Neural cell (in vitro differentiated cells): ENCODE measurements around the gene EVX1. TPM values are rescaled to one million over a fixed set of nuclear protein-coding genes. Genes with fewer than 3 reads are reported as not detected.

Experiments used
- H2AFZ ChIP-seq: fragments of 200-600, 300-800 bp; sonication (generic), shearing (Covaris generic); 2 replicates; pipeline ENCODE4 v1.6.0; 2014; ENCODE audit warnings: low read depth, mild to moderate bottlenecking, antibody characterized with exemption, low read length, moderate library complexity
- H3F3A ChIP-seq: fragments of 200-600 bp; shearing (Covaris generic); 2 replicates; pipeline ENCODE4 v1.6.1; 2016; ENCODE audit warnings: mild to moderate bottlenecking, moderate library complexity, mixed read lengths, antibody characterized with exemption, low read length; ENCODE audit not compliant: insufficient read depth, poor library complexity, severe bottlenecking
- H3K27ac ChIP-seq: fragments of 200-600, 300-800 bp; sonication (generic), shearing (Covaris generic); 2 replicates; pipeline ENCODE4 v1.5.1; 2014; ENCODE audit warnings: mild to moderate bottlenecking, low read length, moderate library complexity
- H3K27me3 ChIP-seq: fragments of 300-800, 200-600 bp; sonication (generic), shearing (Covaris generic); 2 replicates; pipeline ENCODE4 v1.6.0; 2014; ENCODE audit warnings: mild to moderate bottlenecking, low read depth, low read length, moderate library complexity; ENCODE audit not compliant: insufficient read depth
- H3K36me3 ChIP-seq: fragments of 300-800, 200-600 bp; sonication (generic), shearing (Covaris generic); 2 replicates; pipeline ENCODE4 v1.5.1; 2014; ENCODE audit warnings: mild to moderate bottlenecking, antibody characterized with exemption, low read length, moderate library complexity; ENCODE audit not compliant: insufficient read depth
- H3K4me2 ChIP-seq: fragments of 300-800, 200-600 bp; sonication (generic), shearing (Covaris generic); 2 replicates; pipeline ENCODE4 v1.6.0; 2014; ENCODE audit warnings: mild to moderate bottlenecking, low read length
- H3K4me3 ChIP-seq: fragments of 300-800, 200-600 bp; sonication (generic), shearing (Covaris generic); 2 replicates; pipeline ENCODE4 v1.5.1; 2014; ENCODE audit warnings: mild to moderate bottlenecking, low read length, moderate library complexity
- H3K79me2 ChIP-seq: fragments of 200-600 bp; shearing (Covaris generic); replicated peaks from 2 replicates; pipeline ENCODE4 v1.6.0; 2014; ENCODE audit warnings: mild to moderate bottlenecking, low read length, moderate library complexity; ENCODE audit not compliant: insufficient read depth
- H3K9ac ChIP-seq: fragments of 300-800, 200-600 bp; sonication (generic), shearing (Covaris generic); 2 replicates; pipeline ENCODE4 v1.6.1; 2016; ENCODE audit warnings: mild to moderate bottlenecking, low read length, mixed read lengths
- H3K9me2 ChIP-seq: fragments of 200-600 bp; shearing (Covaris generic); 2 replicates; pipeline ENCODE4 v1.6.1; 2016; ENCODE audit warnings: mild to moderate bottlenecking, low read length, mixed read lengths; ENCODE audit not compliant: insufficient read depth
- H3K9me3 ChIP-seq: fragments of 200-600, 300-800 bp; sonication (generic), shearing (Covaris generic); 2 replicates; pipeline ENCODE4 v1.6.1; 2016; ENCODE audit warnings: mild to moderate bottlenecking, mixed run types, low read length, moderate library complexity, mixed read lengths
- H4K20me1 ChIP-seq: fragments of 200-600 bp; shearing (Covaris generic); 2 replicates; pipeline ENCODE4 v1.6.1; 2016; ENCODE audit warnings: mild to moderate bottlenecking, mixed run types; ENCODE audit not compliant: insufficient read depth
- EP300 ChIP-seq: fragments of 450-650 bp; conservative IDR thresholded peaks from 2 replicates; pipeline ENCODE4 v1.6.1; 2014; ENCODE audit warnings: antibody characterized with exemption, mild to moderate bottlenecking, moderate library complexity; ENCODE audit not compliant: poor library complexity, severe bottlenecking
- EZH2 ChIP-seq: fragments of 200-600, 300-800 bp; shearing (Covaris generic), sonication (generic); IDR thresholded peaks from 2 replicates; pipeline ENCODE4 v1.6.1; 2014; ENCODE audit warnings: antibody characterized with exemption, low read length, borderline replicate concordance, mild to moderate bottlenecking; ENCODE audit not compliant: insufficient read depth, poor library complexity, severe bottlenecking
- MXI1 ChIP-seq: fragments of 450-650 bp; conservative IDR thresholded peaks from 2 replicates; pipeline ENCODE4 v1.6.1; 2014; ENCODE audit warnings: antibody characterized with exemption, mild to moderate bottlenecking; ENCODE audit not compliant: poor library complexity, severe bottlenecking
- POLR2AphosphoS5 ChIP-seq: IDR thresholded peaks from 2 replicates; pipeline ENCODE4 v1.6.1; 2012
- RAD21 ChIP-seq: fragments of 450-650 bp; conservative IDR thresholded peaks from 2 replicates; pipeline ENCODE4 v1.6.1; 2014; ENCODE audit warnings: antibody characterized with exemption, mild to moderate bottlenecking, moderate library complexity
- SMC3 ChIP-seq: fragments of 450-650 bp; conservative IDR thresholded peaks from 2 replicates; pipeline ENCODE4 v1.6.1; 2014; ENCODE audit warnings: antibody characterized with exemption, mild to moderate bottlenecking, moderate library complexity; ENCODE audit not compliant: poor library complexity
- TAF1 ChIP-seq: IDR thresholded peaks from 2 replicates; pipeline ENCODE4 v1.6.1; 2012; ENCODE audit warnings: low read depth
- polyA plus RNA-seq: library from polyadenylated mRNA; depleted of rRNA; stranded (reverse); fragments of >200 nt; gene quantifications from 2 replicates; pipeline ENCODE4 v1.2.3, GENCODE V29; 2014
- TF ChIP-seq, protein P1 (sequence below): IDR thresholded peaks from 2 replicates; pipeline ENCODE4 v1.6.1; 2012; ENCODE audit warnings: borderline replicate concordance
- TF ChIP-seq, protein P2 (sequence below): fragments of 450-650 bp; IDR thresholded peaks from 2 replicates; pipeline ENCODE4 v1.5.1; 2014; ENCODE audit warnings: antibody characterized with exemption, mild to moderate bottlenecking, moderate library complexity; ENCODE audit not compliant: poor library complexity, severe bottlenecking

Gene EVX1
- polyA plus RNA-seq, 1 donor from 2014 or later: not detected

DNA sequence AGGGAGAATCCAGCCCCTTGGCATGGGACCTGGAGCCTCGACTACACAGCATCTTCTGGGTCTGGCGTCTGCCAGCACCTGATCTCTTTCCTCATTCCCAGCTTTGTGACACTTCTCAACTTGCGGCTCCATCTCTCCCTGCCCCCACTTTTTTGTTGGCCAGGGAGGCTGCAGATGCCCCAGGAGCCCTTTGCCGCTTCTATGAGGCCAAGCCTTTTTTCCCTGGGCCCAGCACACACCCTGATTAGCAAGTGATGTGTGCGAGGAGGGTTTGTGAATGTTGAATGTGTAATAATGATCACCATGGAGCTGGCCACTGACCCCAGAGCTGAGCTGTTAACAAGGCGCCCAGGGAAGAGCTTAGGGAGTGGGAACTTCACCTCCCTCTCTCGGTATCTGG lies 4.4 kb downstream of the EVX1 start:
- Histone ChIP-seq H3K4me3 (no peak overlapping the region), H3K27me3 (peaks cover 100% of the 10 kb centered on the region), H3K27ac (no peak overlapping the region), H3K9ac (no peak overlapping the region), H3F3A (no peaks in the 10 kb centered on the region), H3K79me2 (no peaks in the 10 kb centered on the region), H2AFZ (no peak overlapping the region), H4K20me1 (no peaks in the 10 kb centered on the region), H3K9me3 (peaks cover 4% of the 10 kb centered on the region), H3K36me3 (no peaks in the 10 kb centered on the region), H3K4me2 (no peak overlapping the region), H3K9me2 (no peaks in the 10 kb centered on the region)
- TF ChIP-seq SMC3: no peak
- TF ChIP-seq, protein P1, sequence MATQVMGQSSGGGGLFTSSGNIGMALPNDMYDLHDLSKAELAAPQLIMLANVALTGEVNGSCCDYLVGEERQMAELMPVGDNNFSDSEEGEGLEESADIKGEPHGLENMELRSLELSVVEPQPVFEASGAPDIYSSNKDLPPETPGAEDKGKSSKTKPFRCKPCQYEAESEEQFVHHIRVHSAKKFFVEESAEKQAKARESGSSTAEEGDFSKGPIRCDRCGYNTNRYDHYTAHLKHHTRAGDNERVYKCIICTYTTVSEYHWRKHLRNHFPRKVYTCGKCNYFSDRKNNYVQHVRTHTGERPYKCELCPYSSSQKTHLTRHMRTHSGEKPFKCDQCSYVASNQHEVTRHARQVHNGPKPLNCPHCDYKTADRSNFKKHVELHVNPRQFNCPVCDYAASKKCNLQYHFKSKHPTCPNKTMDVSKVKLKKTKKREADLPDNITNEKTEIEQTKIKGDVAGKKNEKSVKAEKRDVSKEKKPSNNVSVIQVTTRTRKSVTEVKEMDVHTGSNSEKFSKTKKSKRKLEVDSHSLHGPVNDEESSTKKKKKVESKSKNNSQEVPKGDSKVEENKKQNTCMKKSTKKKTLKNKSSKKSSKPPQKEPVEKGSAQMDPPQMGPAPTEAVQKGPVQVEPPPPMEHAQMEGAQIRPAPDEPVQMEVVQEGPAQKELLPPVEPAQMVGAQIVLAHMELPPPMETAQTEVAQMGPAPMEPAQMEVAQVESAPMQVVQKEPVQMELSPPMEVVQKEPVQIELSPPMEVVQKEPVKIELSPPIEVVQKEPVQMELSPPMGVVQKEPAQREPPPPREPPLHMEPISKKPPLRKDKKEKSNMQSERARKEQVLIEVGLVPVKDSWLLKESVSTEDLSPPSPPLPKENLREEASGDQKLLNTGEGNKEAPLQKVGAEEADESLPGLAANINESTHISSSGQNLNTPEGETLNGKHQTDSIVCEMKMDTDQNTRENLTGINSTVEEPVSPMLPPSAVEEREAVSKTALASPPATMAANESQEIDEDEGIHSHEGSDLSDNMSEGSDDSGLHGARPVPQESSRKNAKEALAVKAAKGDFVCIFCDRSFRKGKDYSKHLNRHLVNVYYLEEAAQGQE: no peak
- TF ChIP-seq, protein P2, sequence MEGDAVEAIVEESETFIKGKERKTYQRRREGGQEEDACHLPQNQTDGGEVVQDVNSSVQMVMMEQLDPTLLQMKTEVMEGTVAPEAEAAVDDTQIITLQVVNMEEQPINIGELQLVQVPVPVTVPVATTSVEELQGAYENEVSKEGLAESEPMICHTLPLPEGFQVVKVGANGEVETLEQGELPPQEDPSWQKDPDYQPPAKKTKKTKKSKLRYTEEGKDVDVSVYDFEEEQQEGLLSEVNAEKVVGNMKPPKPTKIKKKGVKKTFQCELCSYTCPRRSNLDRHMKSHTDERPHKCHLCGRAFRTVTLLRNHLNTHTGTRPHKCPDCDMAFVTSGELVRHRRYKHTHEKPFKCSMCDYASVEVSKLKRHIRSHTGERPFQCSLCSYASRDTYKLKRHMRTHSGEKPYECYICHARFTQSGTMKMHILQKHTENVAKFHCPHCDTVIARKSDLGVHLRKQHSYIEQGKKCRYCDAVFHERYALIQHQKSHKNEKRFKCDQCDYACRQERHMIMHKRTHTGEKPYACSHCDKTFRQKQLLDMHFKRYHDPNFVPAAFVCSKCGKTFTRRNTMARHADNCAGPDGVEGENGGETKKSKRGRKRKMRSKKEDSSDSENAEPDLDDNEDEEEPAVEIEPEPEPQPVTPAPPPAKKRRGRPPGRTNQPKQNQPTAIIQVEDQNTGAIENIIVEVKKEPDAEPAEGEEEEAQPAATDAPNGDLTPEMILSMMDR: no peak
- TF ChIP-seq EZH2: no peak
- TF ChIP-seq TAF1: no peak
- no peak for TF ChIP-seq MXI1
- TF ChIP-seq POLR2AphosphoS5: no peak
- no peak for TF ChIP-seq RAD21
- no peak for TF ChIP-seq EP300

DNA sequence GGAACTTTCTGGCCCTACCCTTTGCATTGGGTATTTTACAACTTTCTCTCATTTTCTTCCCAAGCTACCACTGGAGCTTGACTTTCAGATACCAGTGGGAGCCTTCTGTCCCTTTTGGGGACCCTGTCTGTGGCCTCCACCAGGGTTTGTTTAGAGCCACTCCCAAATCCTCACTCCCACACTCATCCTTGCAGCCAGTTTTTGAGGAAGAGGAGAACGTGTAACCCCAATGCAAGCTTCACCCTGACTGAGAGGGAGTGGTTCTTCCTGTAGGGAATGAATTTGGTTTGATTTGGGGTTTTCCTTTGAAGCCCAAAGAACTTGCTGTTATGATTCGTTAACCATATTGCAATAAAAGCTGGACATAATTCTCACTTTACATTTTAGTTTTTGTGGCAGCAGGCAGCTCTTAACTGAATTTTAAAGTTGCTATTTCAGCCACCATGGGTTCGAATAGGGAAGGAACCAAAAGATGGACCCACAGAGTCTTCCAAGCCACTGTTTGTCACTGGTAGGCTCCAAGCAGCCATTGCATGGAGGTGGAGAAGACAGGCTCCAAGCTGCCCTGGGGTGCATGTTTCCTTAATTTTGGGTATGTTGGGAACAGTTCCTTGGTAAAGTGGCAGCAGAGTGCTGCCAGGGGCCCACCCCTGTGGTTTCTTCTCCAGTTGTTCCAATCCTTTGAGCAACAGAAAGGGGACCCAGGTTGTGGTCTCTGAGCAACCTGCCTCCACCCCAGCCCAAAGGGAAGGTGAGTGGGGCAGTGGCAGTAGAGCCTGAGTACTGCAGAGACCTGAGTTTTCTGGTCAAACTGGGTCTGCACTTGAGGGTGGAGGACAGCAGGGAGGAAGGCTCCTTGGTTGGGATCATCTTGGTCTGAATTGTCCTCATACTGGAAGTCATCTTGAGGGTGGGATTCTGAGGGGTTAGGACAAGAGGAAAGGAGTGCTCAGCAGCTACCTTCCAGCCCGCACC lies 5.1 kb downstream of the EVX1 start:
- no peak overlapping the region for H3K4me2 ChIP-seq
- H3K27ac ChIP-seq: no peak overlapping the region
- H4K20me1 ChIP-seq: no peaks in the 10 kb centered on the region
- no peak overlapping the region for H2AFZ ChIP-seq
- peaks cover 4% of the 10 kb centered on the region for H3K9me3 ChIP-seq
- H3K9me2 ChIP-seq: no peaks in the 10 kb centered on the region
- H3K79me2 ChIP-seq: no peaks in the 10 kb centered on the region
- no peak overlapping the region for H3K9ac ChIP-seq
- TF ChIP-seq EZH2: peak; percentile 17
- TF ChIP-seq TAF1: no peak
- TF ChIP-seq, protein P1: no peak
- H3K36me3 ChIP-seq: no peaks in the 10 kb centered on the region
- no peak overlapping the region for H3K4me3 ChIP-seq
- no peaks in the 10 kb centered on the region for H3F3A ChIP-seq
- H3K27me3 ChIP-seq: peaks cover 100% of the 10 kb centered on the region
